A549 (cell line): Measurements from ENCODE around the gene SMARCD1.

ENCODE experiments used
- CTCF ChIP-seq: fragments of >200 bp; sonication (Bioruptor Twin); formaldehyde crosslinking; IDR thresholded peaks from 3 replicates; pipeline ENCODE4 v1.5.1; 2016
- EP300 ChIP-seq, 2 experiments: fragments of >200 bp; sonication (Bioruptor Twin); formaldehyde crosslinking; IDR thresholded peaks; 2 replicates in 1 of 2; 3 replicates in 1 of 2; pipeline ENCODE4 v1.6.1; 2016 to 2017
- MYC ChIP-seq: IDR thresholded peaks from 2 replicates; pipeline ENCODE4 v1.6.1; 2012; ENCODE audit warnings: mild to moderate bottlenecking, inconsistent platforms, low read length, improper control_type of control experiment, borderline replicate concordance
- NFE2L2 ChIP-seq: fragments of 150-350 bp; conservative IDR thresholded peaks from 2 replicates; pipeline ENCODE4 v1.6.1; 2014; ENCODE audit warnings: low read length
- POLR2A ChIP-seq: IDR thresholded peaks from 2 replicates; pipeline ENCODE4 v1.6.1; 2012; ENCODE audit warnings: mild to moderate bottlenecking, low read length
- RAD21 ChIP-seq, 2 experiments: fragments of >200 bp in 1 of 2; sonication (Bioruptor Twin) in 1 of 2; formaldehyde crosslinking in 1 of 2; IDR thresholded peaks in 1 of 2; conservative IDR thresholded peaks in 1 of 2; 2 replicates in 1 of 2; 3 replicates in 1 of 2; pipeline ENCODE4 v1.6.1; 2012 to 2018; ENCODE audit warnings: inconsistent platforms in 1 of 2

GRCh38 chr12:50061946-50062686 lies 23.0 kb upstream of the SMARCD1 start:
- TF ChIP-seq CTCF (no peak), POLR2A (no peak), MYC (no peak), RAD21 (conservative IDR thresholded peaks at IDR 0.05 in 1 of 2, IDR thresholded peaks at IDR 0.05 in 1 of 2) (no peak), NFE2L2 (no peak), EP300 (IDR thresholded peaks at IDR 0.05) (no peak)
